ENCODE data around the gene DLGAP1. TPM values are rescaled to one million over a fixed set of nuclear protein-coding genes. Genes with fewer than 3 reads are reported as not detected.

The DLGAP1 gene
- polyA plus RNA-seq, 1 of the 3 experiments (the other 2 are of a cell fraction) = not detected

DNA sequence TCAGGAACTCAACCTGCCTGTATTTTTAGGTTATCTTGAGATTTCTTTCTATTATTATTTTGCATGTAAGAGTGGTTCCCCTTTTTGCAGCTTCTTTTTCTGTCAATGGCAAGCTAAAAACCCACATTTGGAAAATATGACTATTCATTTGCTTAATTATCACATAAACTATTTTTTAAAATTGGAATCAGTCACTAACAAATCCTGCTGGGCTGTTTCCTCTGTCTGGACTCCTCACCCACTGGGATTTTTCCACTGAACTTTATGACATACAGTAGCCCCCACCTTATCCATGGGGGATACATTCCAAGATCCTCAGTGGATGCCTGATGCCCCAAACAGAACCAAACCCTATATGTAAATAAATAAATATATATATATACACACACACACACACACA is 447.3 kb downstream of the DLGAP1 start:
- H3K4me1 ChIP-seq (ENCODE audit: control insufficient read depth in 1 of 2, insufficient read depth in 2 of 2, low read depth in 1 of 2, low read length in 1 of 2) = no peaks in the 10 kb centered on the region; a peak in 1 of 4 replicates
- CTCF ChIA-PET = interaction anchor here (1.1 kb wide), 1 partner anchor 13 kb away, joined by 4 read pairs; no protein-coding TSS in a partner anchor
- no peaks in the 10 kb centered on the region for H3K36me3 ChIP-seq (replicated peaks in 1 of 2; ENCODE audit: control insufficient read depth in 1 of 2, insufficient read depth in 2 of 2, low read length in 1 of 2)
- peaks cover 26% of the 10 kb centered on the region; the same call in 1 of the 2 replicates for H3K27me3 ChIP-seq (ENCODE audit: insufficient read depth)
- no peak overlapping the region for H3K4me3 ChIP-seq (ENCODE audit: low read depth in 2 of 2, low read length in 1 of 2)
- H3K9ac ChIP-seq = no peak overlapping the region
- no peaks in the 10 kb centered on the region for H3F3A ChIP-seq (replicated peaks; ENCODE audit: insufficient read depth)
- no peak for DNase-seq
- H2AFZ ChIP-seq (ENCODE audit: low read depth) = no peak overlapping the region
- TF ChIP-seq YY1 (IDR thresholded peaks at IDR 0.05; ENCODE audit: low read depth) = no peak
- TF ChIP-seq EP300 (IDR thresholded peaks at IDR 0.05; ENCODE audit: borderline replicate concordance in 1 of 2, low read depth in 1 of 2, low read length in 1 of 2) = no peak
- TF ChIP-seq, protein P1, sequence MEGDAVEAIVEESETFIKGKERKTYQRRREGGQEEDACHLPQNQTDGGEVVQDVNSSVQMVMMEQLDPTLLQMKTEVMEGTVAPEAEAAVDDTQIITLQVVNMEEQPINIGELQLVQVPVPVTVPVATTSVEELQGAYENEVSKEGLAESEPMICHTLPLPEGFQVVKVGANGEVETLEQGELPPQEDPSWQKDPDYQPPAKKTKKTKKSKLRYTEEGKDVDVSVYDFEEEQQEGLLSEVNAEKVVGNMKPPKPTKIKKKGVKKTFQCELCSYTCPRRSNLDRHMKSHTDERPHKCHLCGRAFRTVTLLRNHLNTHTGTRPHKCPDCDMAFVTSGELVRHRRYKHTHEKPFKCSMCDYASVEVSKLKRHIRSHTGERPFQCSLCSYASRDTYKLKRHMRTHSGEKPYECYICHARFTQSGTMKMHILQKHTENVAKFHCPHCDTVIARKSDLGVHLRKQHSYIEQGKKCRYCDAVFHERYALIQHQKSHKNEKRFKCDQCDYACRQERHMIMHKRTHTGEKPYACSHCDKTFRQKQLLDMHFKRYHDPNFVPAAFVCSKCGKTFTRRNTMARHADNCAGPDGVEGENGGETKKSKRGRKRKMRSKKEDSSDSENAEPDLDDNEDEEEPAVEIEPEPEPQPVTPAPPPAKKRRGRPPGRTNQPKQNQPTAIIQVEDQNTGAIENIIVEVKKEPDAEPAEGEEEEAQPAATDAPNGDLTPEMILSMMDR (IDR thresholded peaks at IDR 0.05) = no peak
- no peak for TF ChIP-seq RAD21 (IDR thresholded peaks at IDR 0.05; ENCODE audit: low read length)
- TF ChIP-seq FOXJ3 (CRISPR knock-in tag; IDR thresholded peaks at IDR 0.05) = no peak
- no peak for TF ChIP-seq FOSL2 (IDR thresholded peaks at IDR 0.05; ENCODE audit: borderline replicate concordance, low read depth)
- TF ChIP-seq NRF1 (IDR thresholded peaks at IDR 0.05; ENCODE audit: low read depth, low read length) = no peak
- TF ChIP-seq, protein P2, sequence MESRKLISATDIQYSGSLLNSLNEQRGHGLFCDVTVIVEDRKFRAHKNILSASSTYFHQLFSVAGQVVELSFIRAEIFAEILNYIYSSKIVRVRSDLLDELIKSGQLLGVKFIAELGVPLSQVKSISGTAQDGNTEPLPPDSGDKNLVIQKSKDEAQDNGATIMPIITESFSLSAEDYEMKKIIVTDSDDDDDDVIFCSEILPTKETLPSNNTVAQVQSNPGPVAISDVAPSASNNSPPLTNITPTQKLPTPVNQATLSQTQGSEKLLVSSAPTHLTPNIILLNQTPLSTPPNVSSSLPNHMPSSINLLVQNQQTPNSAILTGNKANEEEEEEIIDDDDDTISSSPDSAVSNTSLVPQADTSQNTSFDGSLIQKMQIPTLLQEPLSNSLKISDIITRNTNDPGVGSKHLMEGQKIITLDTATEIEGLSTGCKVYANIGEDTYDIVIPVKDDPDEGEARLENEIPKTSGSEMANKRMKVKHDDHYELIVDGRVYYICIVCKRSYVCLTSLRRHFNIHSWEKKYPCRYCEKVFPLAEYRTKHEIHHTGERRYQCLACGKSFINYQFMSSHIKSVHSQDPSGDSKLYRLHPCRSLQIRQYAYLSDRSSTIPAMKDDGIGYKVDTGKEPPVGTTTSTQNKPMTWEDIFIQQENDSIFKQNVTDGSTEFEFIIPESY (IDR thresholded peaks at IDR 0.05; ENCODE audit: borderline replicate concordance, low read depth) = no peak
- TF ChIP-seq, protein P3, sequence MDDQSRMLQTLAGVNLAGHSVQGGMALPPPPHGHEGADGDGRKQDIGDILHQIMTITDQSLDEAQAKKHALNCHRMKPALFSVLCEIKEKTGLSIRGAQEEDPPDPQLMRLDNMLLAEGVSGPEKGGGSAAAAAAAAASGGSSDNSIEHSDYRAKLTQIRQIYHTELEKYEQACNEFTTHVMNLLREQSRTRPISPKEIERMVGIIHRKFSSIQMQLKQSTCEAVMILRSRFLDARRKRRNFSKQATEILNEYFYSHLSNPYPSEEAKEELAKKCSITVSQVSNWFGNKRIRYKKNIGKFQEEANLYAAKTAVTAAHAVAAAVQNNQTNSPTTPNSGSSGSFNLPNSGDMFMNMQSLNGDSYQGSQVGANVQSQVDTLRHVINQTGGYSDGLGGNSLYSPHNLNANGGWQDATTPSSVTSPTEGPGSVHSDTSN (IDR thresholded peaks at IDR 0.05) = no peak
- no peak for TF ChIP-seq GATA2 (CRISPR knock-in tag; IDR thresholded peaks at IDR 0.05)
- no peak for TF ChIP-seq JUND (IDR thresholded peaks at IDR 0.05)
- no peak for TF ChIP-seq TAF1 (IDR thresholded peaks at IDR 0.05; ENCODE audit: borderline replicate concordance, low read depth, low read length)
- H3K4me2 ChIP-seq = no peak overlapping the region
- no peaks in the 10 kb centered on the region for H4K20me1 ChIP-seq (ENCODE audit: insufficient read depth)
- H3K79me2 ChIP-seq (ENCODE audit: insufficient read depth) = no peaks in the 10 kb centered on the region
- H3K9me2 ChIP-seq = no peaks in the 10 kb centered on the region
- no peak overlapping the region for H3K27ac ChIP-seq (ENCODE audit: low read depth in 2 of 2, low read length in 1 of 2)
- POLR2A ChIA-PET = no interaction called here
- H3K9me3 ChIP-seq = no peaks in the 10 kb centered on the region
